H1 (cell line): ENCODE measurements around the gene DMXL1. TPM values are rescaled to one million over a fixed set of nuclear protein-coding genes. Genes with fewer than 3 reads are reported as not detected.

Experiments used
- CTCF ChIA-PET: fragments of 300-600 bp; sonication (Branson Sonifier 250); formaldehyde crosslinking; loops from one replicate; lab custom pipeline; 2021; ENCODE audit not compliant: partially characterized antibody; lab: Charles Lee
- POLR2A ChIA-PET: fragments of 300-600 bp; sonication (Branson Sonifier 250); formaldehyde crosslinking; loops from one replicate; lab custom pipeline; 2021; ENCODE audit warnings: inconsistent platforms; ENCODE audit not compliant: partially characterized antibody; lab: Charles Lee
- DNase-seq, 2 experiments: peaks; one replicate each; pipeline versions ENCODE4 v3.0.0 to v3.0.0-alpha.2; 2010 to 2022; ENCODE audit warnings: low spot score in 2 of 2, low read depth in 1 of 2, mixed read lengths in 1 of 2
- FAIRE-seq: peaks from 2 replicates; lab custom pipeline; 2011; peaks lifted over from hg19 to GRCh38; lab: Jason Lieb, UNC
- H2AFZ ChIP-seq: 2 replicates; pipeline ENCODE4 v1.8.1; 2012; ENCODE audit warnings: low read length, inconsistent platforms
- H2AK5ac ChIP-seq: 2 replicates; pipeline ENCODE4 v1.6.1; 2013; ENCODE audit warnings: low read depth, low read length
- H2BK120ac ChIP-seq: replicated peaks from 2 replicates; pipeline ENCODE3; 2013; ENCODE audit warnings: low read depth, low read length, inconsistent platforms
- H2BK12ac ChIP-seq: 2 replicates; pipeline ENCODE4 v1.6.1; 2013; ENCODE audit warnings: low read depth, low read length
- H2BK15ac ChIP-seq: 2 replicates; pipeline ENCODE4 v1.6.1; 2013; ENCODE audit warnings: low read length
- H2BK20ac ChIP-seq: 2 replicates; pipeline ENCODE4 v1.6.1; 2013; ENCODE audit warnings: low read length
- H2BK5ac ChIP-seq: 2 replicates; pipeline ENCODE4 v1.6.1; 2013; ENCODE audit warnings: low read depth, low read length
- H3K14ac ChIP-seq: 2 replicates; pipeline ENCODE4 v1.6.1; 2013; ENCODE audit warnings: inconsistent platforms; ENCODE audit not compliant: insufficient read length
- H3K18ac ChIP-seq: 2 replicates; pipeline ENCODE4 v1.6.1; 2013; ENCODE audit warnings: low read length; ENCODE audit errors: extremely low read depth
- H3K23ac ChIP-seq: 2 replicates; pipeline ENCODE4 v1.6.1; 2013; ENCODE audit warnings: inconsistent platforms; ENCODE audit not compliant: insufficient read length
- H3K23me2 ChIP-seq: 2 replicates; pipeline ENCODE4 v1.6.1; 2013; ENCODE audit warnings: low read depth, low read length
- H3K27ac ChIP-seq: 2 replicates; pipeline ENCODE4 v1.6.1; 2011; ENCODE audit warnings: low read depth, low read length, inconsistent platforms
- H3K27me3 ChIP-seq, 4 experiments: replicated peaks in 1 of 4; 1 replicate in 1 of 4; 2 replicates in 3 of 4; pipeline versions ENCODE4 v1.6.1 to v1.8.1; 2011 to 2013; ENCODE audit warnings: low read length in 3 of 4, mild to moderate bottlenecking in 3 of 4, inconsistent platforms in 2 of 4, mixed read lengths in 2 of 4, moderate library complexity in 1 of 4; ENCODE audit not compliant: control insufficient read depth in 3 of 4, insufficient read depth in 3 of 4; ENCODE audit errors: extremely low read depth in 1 of 4
- H3K36me3 ChIP-seq, 4 experiments: 2 replicates each; pipeline versions ENCODE4 v1.6.1 to v1.8.1; 2011 to 2013; ENCODE audit warnings: mild to moderate bottlenecking in 4 of 4, low read length in 3 of 4, moderate library complexity in 2 of 4, control low read depth in 1 of 4, inconsistent platforms in 1 of 4; ENCODE audit not compliant: insufficient read depth in 4 of 4, control insufficient read depth in 2 of 4
- H3K4ac ChIP-seq: replicated peaks from 2 replicates; pipeline ENCODE3; 2013; ENCODE audit warnings: low read length, low read depth, mixed read lengths, inconsistent platforms; ENCODE audit not compliant: insufficient read length
- H3K4me1 ChIP-seq, 4 experiments: replicated peaks in 1 of 4; 1 replicate in 1 of 4; 2 replicates in 3 of 4; pipeline versions ENCODE4 v1.6.1 to v1.8.1; 2011 to 2013; ENCODE audit warnings: low read length in 3 of 4, inconsistent platforms in 2 of 4, mixed read lengths in 1 of 4; ENCODE audit not compliant: insufficient read depth in 4 of 4, control insufficient read depth in 3 of 4
- H3K4me2 ChIP-seq, 2 experiments: 2 replicates each; pipeline versions ENCODE4 v1.6.1 to v1.8.1; 2011 to 2013; ENCODE audit warnings: low read depth in 2 of 2, low read length in 2 of 2, control low read depth in 1 of 2, inconsistent platforms in 1 of 2, mild to moderate bottlenecking in 1 of 2; ENCODE audit not compliant: insufficient read depth in 1 of 2
- H3K4me3 ChIP-seq, 4 experiments: fragments of 200-600, 300-600 bp in 1 of 4; sonication (generic), shearing (Covaris generic), sonication (Bioruptor Twin) in 1 of 4; 2 replicates each; pipeline versions ENCODE4 v1.5.1 to v1.8.1; 2011 to 2016; ENCODE audit warnings: low read length in 4 of 4, low read depth in 3 of 4, control low read depth in 2 of 4, inconsistent platforms in 2 of 4, mild to moderate bottlenecking in 2 of 4, mixed read lengths in 1 of 4, moderate library complexity in 1 of 4; ENCODE audit not compliant: insufficient read depth in 2 of 4; ENCODE audit errors: extremely low read depth in 1 of 4
- H3K56ac ChIP-seq: replicated peaks from 2 replicates; pipeline ENCODE3; 2013; ENCODE audit warnings: low read depth, mild to moderate bottlenecking, mixed read lengths, low read length, inconsistent platforms; ENCODE audit not compliant: insufficient read length
- H3K79me1 ChIP-seq: 2 replicates; pipeline ENCODE4 v1.6.1; 2013; ENCODE audit warnings: low read depth, low read length, control low read depth
- H3K79me2 ChIP-seq, 2 experiments: 2 replicates each; pipeline versions ENCODE4 v1.6.1 to v1.8.1; 2012 to 2013; ENCODE audit warnings: low read length in 2 of 2, mild to moderate bottlenecking in 2 of 2, inconsistent platforms in 1 of 2; ENCODE audit not compliant: insufficient read depth in 2 of 2, control insufficient read depth in 1 of 2
- H3K9ac ChIP-seq, 4 experiments: replicated peaks in 1 of 4; 1 replicate in 1 of 4; 2 replicates in 3 of 4; pipeline versions ENCODE4 v1.6.1 to v1.8.1; 2011 to 2013; ENCODE audit warnings: low read depth in 3 of 4, low read length in 3 of 4, control low read depth in 2 of 4, mild to moderate bottlenecking in 2 of 4, moderate library complexity in 2 of 4, inconsistent platforms in 1 of 4; ENCODE audit errors: extremely low read depth in 1 of 4
- H3K9me3 ChIP-seq, 2 experiments: 2 replicates each; pipeline versions ENCODE4 v1.6.1 to v1.8.1; 2012 to 2013; ENCODE audit warnings: mild to moderate bottlenecking in 2 of 2, moderate library complexity in 2 of 2, control low read depth in 1 of 2, inconsistent platforms in 1 of 2, low read depth in 1 of 2, low read length in 1 of 2, mixed read lengths in 1 of 2; ENCODE audit not compliant: insufficient read depth in 2 of 2
- H4K20me1 ChIP-seq, 2 experiments: replicated peaks in 1 of 2; 2 replicates each; pipeline versions ENCODE3 to v1.8.1; 2011 to 2013; ENCODE audit warnings: inconsistent platforms in 2 of 2, low read length in 2 of 2, mild to moderate bottlenecking in 1 of 2; ENCODE audit not compliant: insufficient read depth in 2 of 2, control insufficient read depth in 1 of 2
- H4K5ac ChIP-seq: 2 replicates; pipeline ENCODE4 v1.6.1; 2013; ENCODE audit warnings: low read length, low read depth, mixed read lengths, inconsistent platforms; ENCODE audit not compliant: insufficient read length
- H4K8ac ChIP-seq: 2 replicates; pipeline ENCODE4 v1.8.0; 2013; ENCODE audit warnings: mild to moderate bottlenecking, moderate library complexity, low read length, inconsistent platforms; ENCODE audit not compliant: insufficient read depth; ENCODE audit errors: extremely low read depth
- H4K91ac ChIP-seq: replicated peaks from 2 replicates; pipeline ENCODE3; 2013; ENCODE audit warnings: low read length, mixed read lengths, inconsistent platforms; ENCODE audit not compliant: insufficient read length
- ASH2L ChIP-seq: fragments of 200-600, 300-600 bp; sonication (generic); IDR thresholded peaks from one replicate; pipeline ENCODE4 v1.7.1; 2017; ENCODE audit warnings: low read length
- BCL11A ChIP-seq, 2 experiments: IDR thresholded peaks; one replicate each; pipeline ENCODE4 v1.6.1; 2011; ENCODE audit warnings: low read depth in 2 of 2, low read length in 2 of 2, mild to moderate bottlenecking in 2 of 2
- CHD1 ChIP-seq: IDR thresholded peaks from 2 replicates; pipeline ENCODE4 v1.6.1; 2012; ENCODE audit warnings: low read depth, low read length, improper control_type of control experiment
- CHD2 ChIP-seq: IDR thresholded peaks from 2 replicates; pipeline ENCODE4 v1.6.1; 2012; ENCODE audit warnings: low read length, improper control_type of control experiment
- FOSL1 ChIP-seq: IDR thresholded peaks from 2 replicates; pipeline ENCODE4 v1.6.1; 2011; ENCODE audit warnings: mild to moderate bottlenecking, low read depth, low read length, moderate library complexity; ENCODE audit not compliant: insufficient read depth
- NRF1 ChIP-seq: IDR thresholded peaks from 2 replicates; pipeline ENCODE4 v1.6.1; 2011; ENCODE audit warnings: mild to moderate bottlenecking, low read depth, low read length, improper control_type of control experiment
- RFX5 ChIP-seq: IDR thresholded peaks from 2 replicates; pipeline ENCODE4 v1.6.1; 2011; ENCODE audit warnings: low read depth, low read length, improper control_type of control experiment, borderline replicate concordance
- RNF2 ChIP-seq: fragments of 200-900, 300-1000 bp; sonication (generic); IDR thresholded peaks from 2 replicates; pipeline ENCODE4 v1.7.1; 2016; ENCODE audit warnings: borderline replicate concordance, low read depth, mild to moderate bottlenecking, antibody characterized with exemption, low read length; ENCODE audit not compliant: poor library complexity, severe bottlenecking; ENCODE audit errors: missing control alignments
- SIRT6 ChIP-seq: IDR thresholded peaks from one replicate; pipeline ENCODE4 v1.7.1; 2012; ENCODE audit warnings: low read length, inconsistent platforms
- SP1 ChIP-seq: IDR thresholded peaks from 2 replicates; pipeline ENCODE4 v1.6.1; 2011; ENCODE audit warnings: low read depth, low read length
- YY1 ChIP-seq: IDR thresholded peaks from 2 replicates; pipeline ENCODE4 v1.6.1; 2011; ENCODE audit warnings: low read depth, mild to moderate bottlenecking, low read length
- WGBS, 2 experiments: shearing (Covaris generic) in 1 of 2; methylation state at CpG; one replicate each; pipeline versions ENCODE4 v1.1.6 to v1.1.7; 2013 to 2015; ENCODE audit warnings: low lambda C conversion rate in 2 of 2, mixed read lengths in 2 of 2, inconsistent platforms in 1 of 2, low coverage in 1 of 2, missing lambda C conversion rate in 1 of 2; ENCODE audit not compliant: insufficient replicate concordance in 2 of 2, insufficient coverage in 1 of 2, insufficient read length in 1 of 2; ENCODE audit errors: extremely low coverage in 1 of 2, missing lambda C conversion rate in 1 of 2; 5-methylcytosine and 5-hydroxymethylcytosine counted together
- polyA plus RNA-seq, 7 experiments: library from polyadenylated mRNA; depleted of rRNA in 3 of 7; stranded (reverse) in 5 of 7; unstranded in 2 of 7; fragments of >200 nt in 5 of 7; fragments of 200-250 nt in 2 of 7; gene quantifications; 1 replicate in 5 of 7; 2 replicates in 1 of 7; 4 replicates in 1 of 7; pipeline versions ENCODE4 v1.2.1 to v1.2.3, GENCODE V29; 2011 to 2013; ENCODE audit warnings: missing spikeins in 2 of 7, mixed read lengths in 2 of 7
- total RNA-seq: library from RNA; stranded (reverse); fragmentation: NEBNext Ultra II Directional; extraction: Animal tissue kit (Norgen Biotek cat#: 25700); gene quantifications from 2 replicates; pipeline ENCODE4 v1.2.1, GENCODE V29; 2021
- TF ChIP-seq, protein P1 (sequence below), 3 experiments: IDR thresholded peaks; 1 replicate in 2 of 3; 2 replicates in 1 of 3; pipeline versions ENCODE4 v1.5.1 to v1.6.1; 2011; ENCODE audit warnings: low read length in 3 of 3, mild to moderate bottlenecking in 3 of 3, inconsistent platforms in 2 of 3, low read depth in 1 of 3, moderate library complexity in 1 of 3; ENCODE audit not compliant: insufficient read depth in 1 of 3; ENCODE audit errors: control extremely low read depth in 1 of 3

Gene DMXL1
- total and polyA plus RNA-seq, 2 of the 8 experiments (the other 6 are each of a cell fraction or from before 2014, with no cell fraction given): 10.1 to 43.9 TPM

DNA sequence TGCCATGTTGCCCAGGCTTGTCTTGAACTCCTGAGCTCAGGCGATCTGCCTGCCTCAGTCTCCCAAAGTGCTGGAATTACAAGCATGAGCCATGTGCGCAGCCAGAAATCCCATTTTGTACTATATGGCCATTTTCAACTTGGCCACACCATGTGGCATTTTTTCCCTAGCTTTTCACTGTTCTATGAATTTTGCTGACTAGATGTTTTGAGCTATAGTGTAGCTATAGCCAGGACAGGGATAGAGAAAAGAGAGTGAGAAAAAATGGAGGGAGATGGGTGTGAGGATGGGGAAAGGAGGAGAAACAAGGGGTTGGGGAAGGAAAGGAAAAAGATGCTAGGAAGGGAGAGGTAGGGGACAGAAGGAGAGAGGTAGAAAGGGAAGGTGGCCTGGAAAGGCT is 46.4 kb downstream of the DMXL1 start:
- Histone ChIP-seq H3K4me3 (no peak overlapping the region), H3K4me1 (no peaks in the 10 kb centered on the region), H3K23me2 (no peaks in the 10 kb centered on the region), H3K27ac (no peak overlapping the region), H3K4me2 (no peak overlapping the region), H3K14ac (no peak overlapping the region), H3K4ac (no peak overlapping the region), H2BK5ac (no peak overlapping the region), H2AK5ac (no peak overlapping the region), H3K23ac (no peak overlapping the region), H2BK20ac (no peak overlapping the region), H3K79me1 (no peaks in the 10 kb centered on the region), H3K36me3 (peaks cover 7 to 61% (median 25%) of the 10 kb centered on the region in 4 experiments; a peak in 7 of 8 replicates), H4K91ac (no peak overlapping the region), H2BK15ac (no peak overlapping the region), H2BK12ac (no peak overlapping the region), H3K56ac (no peak overlapping the region), H3K9me3 (peaks cover 3 to 11% of the 10 kb centered on the region in 2 experiments; a peak in 3 of 4 replicates), H2BK120ac (no peak overlapping the region), H3K18ac (no peak overlapping the region), H2AFZ (no peak overlapping the region), H3K9ac (no peak overlapping the region), H4K20me1 (no peaks in the 10 kb centered on the region), H4K5ac (no peak overlapping the region), H3K79me2 (no peaks in the 10 kb centered on the region), H4K8ac (no peak overlapping the region), H3K27me3 (no peaks in the 10 kb centered on the region)
- TF ChIP-seq CHD1: no peak
- TF ChIP-seq YY1: no peak
- TF ChIP-seq CHD2: no peak
- TF ChIP-seq FOSL1: no peak
- TF ChIP-seq RNF2: no peak
- no peak for TF ChIP-seq ASH2L
- no peak for TF ChIP-seq BCL11A (IDR thresholded peaks at IDR 0.05; ENCODE audit: low read depth in 2 of 2, low read length in 2 of 2)
- no peak for TF ChIP-seq SIRT6
- no peak for TF ChIP-seq RFX5
- TF ChIP-seq, protein P1, sequence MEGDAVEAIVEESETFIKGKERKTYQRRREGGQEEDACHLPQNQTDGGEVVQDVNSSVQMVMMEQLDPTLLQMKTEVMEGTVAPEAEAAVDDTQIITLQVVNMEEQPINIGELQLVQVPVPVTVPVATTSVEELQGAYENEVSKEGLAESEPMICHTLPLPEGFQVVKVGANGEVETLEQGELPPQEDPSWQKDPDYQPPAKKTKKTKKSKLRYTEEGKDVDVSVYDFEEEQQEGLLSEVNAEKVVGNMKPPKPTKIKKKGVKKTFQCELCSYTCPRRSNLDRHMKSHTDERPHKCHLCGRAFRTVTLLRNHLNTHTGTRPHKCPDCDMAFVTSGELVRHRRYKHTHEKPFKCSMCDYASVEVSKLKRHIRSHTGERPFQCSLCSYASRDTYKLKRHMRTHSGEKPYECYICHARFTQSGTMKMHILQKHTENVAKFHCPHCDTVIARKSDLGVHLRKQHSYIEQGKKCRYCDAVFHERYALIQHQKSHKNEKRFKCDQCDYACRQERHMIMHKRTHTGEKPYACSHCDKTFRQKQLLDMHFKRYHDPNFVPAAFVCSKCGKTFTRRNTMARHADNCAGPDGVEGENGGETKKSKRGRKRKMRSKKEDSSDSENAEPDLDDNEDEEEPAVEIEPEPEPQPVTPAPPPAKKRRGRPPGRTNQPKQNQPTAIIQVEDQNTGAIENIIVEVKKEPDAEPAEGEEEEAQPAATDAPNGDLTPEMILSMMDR (IDR thresholded peaks at IDR 0.05; ENCODE audit: control extremely low read depth in 1 of 3, insufficient read depth in 1 of 3, low read depth in 1 of 3, low read length in 3 of 3): no peak
- no peak for TF ChIP-seq NRF1
- TF ChIP-seq SP1: no peak
- CTCF ChIA-PET: interaction anchor here (0.8 kb wide), 1 partner anchor 17 kb away, joined by 6 read pairs; no protein-coding TSS in a partner anchor
- no peak for DNase-seq
- no peak for FAIRE-seq
- POLR2A ChIA-PET: no interaction called here
- 86% methylated on average over 2 of the region's 2 CpGs; no CpG with 5 or more reads in 1 of the 2 experiments for WGBS, 2 experiments
